Measurements from ENCODE around the gene NDUFC1.

GRCh38 chr4:139282065-139282720, 20.1 kb downstream of the NDUFC1 start:
- TF ChIP-seq EZH2 (IDR thresholded peaks at IDR 0.05; ENCODE audit: borderline replicate concordance): no peak
- no peak for TF ChIP-seq CTCF (IDR thresholded peaks at IDR 0.05; ENCODE audit: poor library complexity)

Measured in hepatocyte (in vitro differentiated cells).